ENCODE data around the gene CCDC89. TPM values are rescaled to one million over a fixed set of nuclear protein-coding genes. Genes with fewer than 3 reads are reported as not detected.

CCDC89 gene
- polyA plus RNA-seq, 1 experiment: 1.1 TPM

DNA sequence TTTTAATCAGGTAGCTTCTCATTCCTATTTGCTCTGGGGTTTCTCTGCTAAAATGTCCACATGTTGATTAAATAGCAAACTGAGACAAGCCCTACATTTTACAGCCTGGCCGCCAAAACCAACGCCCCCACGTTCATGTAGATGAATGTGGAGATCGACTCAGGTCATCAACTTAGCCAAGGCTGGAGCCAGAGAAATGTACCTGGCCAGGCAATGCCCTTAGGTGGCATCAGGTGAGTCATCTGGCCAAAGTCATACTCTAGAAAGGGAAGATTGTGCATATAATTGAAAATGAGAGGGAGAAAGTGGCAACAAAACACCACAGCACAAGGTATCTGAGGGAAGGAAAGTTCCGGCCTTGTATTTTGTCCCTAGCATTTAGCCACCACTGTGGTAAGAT, 37.1 kb upstream of the CCDC89 start:
- no peaks in the 10 kb centered on the region for H3K36me3 ChIP-seq (ENCODE audit: control insufficient read depth, insufficient read depth, low read length)
- no peaks in the 10 kb centered on the region for H3K27me3 ChIP-seq (ENCODE audit: control insufficient read depth, insufficient read depth, low read length)
- no peak for DNase-seq (ENCODE audit: low read depth)
- H3K4me3 ChIP-seq (ENCODE audit: low read depth, low read length): no peak overlapping the region
- ChIA-PET CTCF (no interaction called here), POLR2A (interaction anchor here (0.6 kb wide), 1 partner anchor 125 kb away, joined by 3 read pairs; no protein-coding TSS in a partner anchor)
- no peak for TF ChIP-seq CTCF (IDR thresholded peaks at IDR 0.05; ENCODE audit: insufficient read depth, low read depth, low read length)

- no peak for TF ChIP-seq CTCF (IDR thresholded peaks at IDR 0.05; ENCODE audit: insufficient read depth, low read depth, low read length)
- H3K4me3 ChIP-seq (ENCODE audit: low read depth, low read length): no peak overlapping the region
- H3K36me3 ChIP-seq (ENCODE audit: control insufficient read depth, insufficient read depth, low read length): no peaks in the 10 kb centered on the region
- ChIA-PET CTCF (interaction anchor here (1.1 kb wide), 1 partner anchor 133 kb away, joined by 3 read pairs; no protein-coding TSS in a partner anchor), POLR2A (no interaction called here)
- no peaks in the 10 kb centered on the region for H3K27me3 ChIP-seq (ENCODE audit: control insufficient read depth, insufficient read depth, low read length)
- no peak for DNase-seq (ENCODE audit: low read depth)
Observed at GRCh38 chr11:85721191-85721590, 35.2 kb upstream of the CCDC89 start.

GRCh38 chr11:85718991-85719807, 33.2 kb upstream of the CCDC89 start:
- peak overlapping the region; percentile 48 for H3K4me3 ChIP-seq (ENCODE audit: low read depth, low read length)
- no peaks in the 10 kb centered on the region for H3K27me3 ChIP-seq (ENCODE audit: control insufficient read depth, insufficient read depth, low read length)
- peak; percentile 99 for DNase-seq (ENCODE audit: low read depth)
- TF ChIP-seq CTCF (IDR thresholded peaks at IDR 0.05; ENCODE audit: insufficient read depth, low read depth, low read length): no peak
- ChIA-PET CTCF (interaction anchor here (0.6 to 2.4 kb wide), 8 partner anchors 12 to 136 kb away, joined by 3 to 11 read pairs (median 4); partner anchors contain the start of gene CCDC83), POLR2A (interaction anchor here (0.6 kb wide), 1 partner anchor 122 kb away, joined by 3 read pairs; no protein-coding TSS in a partner anchor)
- no peaks in the 10 kb centered on the region for H3K36me3 ChIP-seq (ENCODE audit: control insufficient read depth, insufficient read depth, low read length)

DNA sequence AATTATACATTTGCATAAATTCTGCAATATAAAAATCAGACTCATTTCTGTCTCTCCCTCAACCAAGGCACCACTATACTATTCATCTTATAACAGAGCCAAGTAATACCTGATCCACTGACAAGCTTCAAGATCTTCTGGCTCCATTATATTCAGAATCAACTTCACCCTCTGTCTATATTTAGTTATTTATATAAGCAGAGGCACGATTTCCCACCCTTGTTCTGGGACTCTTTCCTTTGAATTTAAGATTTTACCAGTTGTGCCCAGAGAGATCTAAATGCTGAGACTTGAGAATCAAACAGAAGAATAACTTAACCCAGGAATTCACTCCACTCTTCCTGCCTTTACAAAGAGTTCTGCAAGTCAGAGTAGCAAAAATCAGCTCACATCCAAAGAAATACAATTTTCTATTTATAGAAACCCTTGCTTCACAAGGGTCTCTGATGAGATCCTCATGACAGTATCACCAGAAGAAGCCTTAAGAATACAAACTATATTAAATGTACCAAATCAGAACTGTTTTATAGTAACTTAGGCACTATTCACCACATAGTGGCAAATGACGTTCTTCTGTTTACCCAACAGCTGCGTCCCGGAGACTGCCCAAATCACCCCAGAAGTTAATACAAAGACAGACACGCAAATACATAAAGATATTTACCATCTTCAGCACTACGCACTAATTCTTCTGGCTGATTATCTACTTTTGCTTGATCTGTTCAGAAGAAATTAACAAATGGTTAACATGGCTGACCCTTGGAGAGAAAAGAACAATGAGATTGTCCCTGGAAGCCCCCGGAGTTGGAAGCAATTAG, 32.3 kb upstream of the CCDC89 start:
- no peak for DNase-seq (ENCODE audit: low read depth)
- H3K4me3 ChIP-seq (ENCODE audit: low read depth, low read length): peak overlapping the region; percentile 48
- H3K36me3 ChIP-seq (ENCODE audit: control insufficient read depth, insufficient read depth, low read length): no peaks in the 10 kb centered on the region
- no peak for TF ChIP-seq CTCF (IDR thresholded peaks at IDR 0.05; ENCODE audit: insufficient read depth, low read depth, low read length)
- no peaks in the 10 kb centered on the region for H3K27me3 ChIP-seq (ENCODE audit: control insufficient read depth, insufficient read depth, low read length)
- ChIA-PET POLR2A (interaction anchor here (0.6 to 0.8 kb wide), 2 partner anchors 54 to 123 kb away, joined by 3 to 5 read pairs; no protein-coding TSS in a partner anchor), CTCF (interaction anchor here (0.6 to 2.4 kb wide), 9 partner anchors 11 to 136 kb away, joined by 3 to 11 read pairs (median 3); partner anchors contain the start of gene CCDC83)
